NOMO-1 treated with dmso at 0.1 percent for 144 hours (cell line): ENCODE data around the gene AQR.
"Not testable (repeated sequence)": the region's sequence is repeated elsewhere in the genome, so short reads cannot be mapped to it uniquely, and the experiment has no call there.

Experiments used
- DNase-seq: peaks from one replicate; lab custom pipeline; 2025; ENCODE audit not compliant: unreplicated experiment; lab: John Stamatoyannopoulos, UW

AQR gene

GRCh38 chr15:34953851-34954250 lies 15.7 kb downstream of the AQR start:
- DNase-seq = no peak

GRCh38 chr15:34952481-34952880 lies 17.1 kb downstream of the AQR start:
- DNase-seq = no peak

GRCh38 chr15:34951993-34952392 lies 17.5 kb downstream of the AQR start:
- no peak for DNase-seq

GRCh38 chr15:34944936-34945335 lies 24.6 kb downstream of the AQR start:
- DNase-seq = no peak

GRCh38 chr15:34943711-34944110 lies 25.8 kb downstream of the AQR start:
- DNase-seq = no peak

GRCh38 chr15:34943264-34943663 lies 26.3 kb downstream of the AQR start:
- DNase-seq = not testable (repeated sequence)

- no peak for DNase-seq
Measured at GRCh38 chr15:34942363-34942762, 27.2 kb downstream of the AQR start.

GRCh38 chr15:34941831-34942230 lies 27.7 kb downstream of the AQR start:
- DNase-seq = no peak

GRCh38 chr15:34941185-34941698 lies 28.3 kb downstream of the AQR start:
- DNase-seq = no peak

GRCh38 chr15:34933432-34933975 lies 36.0 kb downstream of the AQR start:
- no peak for DNase-seq

GRCh38 chr15:34928349-34928748 lies 41.2 kb downstream of the AQR start:
- not testable (repeated sequence) for DNase-seq

GRCh38 chr15:34927726-34928125 lies 41.8 kb downstream of the AQR start:
- DNase-seq = no peak

GRCh38 chr15:34914317-34914716 lies 55.2 kb downstream of the AQR start:
- DNase-seq = no peak

GRCh38 chr15:34905047-34905446 lies 64.5 kb downstream of the AQR start:
- DNase-seq = no peak

GRCh38 chr15:34904527-34904926 lies 65.0 kb downstream of the AQR start:
- no peak for DNase-seq

- no peak for DNase-seq
Measured at GRCh38 chr15:34900748-34901147, 68.8 kb downstream of the AQR start.

GRCh38 chr15:34896183-34896582 lies 73.4 kb downstream of the AQR start:
- no peak for DNase-seq

- DNase-seq = no peak
Measured at GRCh38 chr15:34893967-34894366, 75.6 kb downstream of the AQR start.

- DNase-seq = no peak
Measured at GRCh38 chr15:34892963-34893591, 76.5 kb downstream of the AQR start.

- DNase-seq = no peak
Measured at GRCh38 chr15:34890424-34890823, 79.1 kb downstream of the AQR start.

GRCh38 chr15:34889476-34889875 lies 80.1 kb downstream of the AQR start:
- no peak for DNase-seq

- DNase-seq = no peak
Measured at GRCh38 chr15:34886134-34886533, 83.4 kb downstream of the AQR start.

- DNase-seq = no peak
Measured at GRCh38 chr15:34883633-34884032, 85.9 kb downstream of the AQR start.
